SK-N-SH treated with all-trans-retinoic acid at 6 μM for 48 hours (cell line): Measurements from ENCODE around the gene PCLO.

Experiments used
- ARNTL ChIP-seq: fragments of 450-650 bp; formaldehyde crosslinking; IDR thresholded peaks from 2 replicates; pipeline ENCODE4 v1.5.0; 2020; ENCODE audit warnings: low read depth, mild to moderate bottlenecking, moderate library complexity, borderline replicate concordance
- RARB ChIP-seq: fragments of 250-450 bp; sonication (Bioruptor Pico); IDR thresholded peaks from 2 replicates; pipeline ENCODE4 v1.8.0; 2021; ENCODE audit warnings: mild to moderate bottlenecking, moderate library complexity
- SNAI2 ChIP-seq: fragments of 250-450 bp; sonication (Bioruptor Pico); IDR thresholded peaks from 2 replicates; pipeline ENCODE4 v1.5.0; 2020; ENCODE audit warnings: mild to moderate bottlenecking, moderate library complexity
- ZFP30 ChIP-seq: fragments of 450-650 bp; formaldehyde crosslinking; IDR thresholded peaks from 2 replicates; pipeline ENCODE4 v1.5.0; 2022; ENCODE audit warnings: mild to moderate bottlenecking, moderate library complexity
- TF ChIP-seq, protein P1 (sequence below): fragments of 250-450 bp; sonication (Bioruptor Pico); IDR thresholded peaks from 2 replicates; pipeline ENCODE4 v1.8.0; 2020; ENCODE audit warnings: mild to moderate bottlenecking, moderate library complexity, borderline replicate concordance

DNA sequence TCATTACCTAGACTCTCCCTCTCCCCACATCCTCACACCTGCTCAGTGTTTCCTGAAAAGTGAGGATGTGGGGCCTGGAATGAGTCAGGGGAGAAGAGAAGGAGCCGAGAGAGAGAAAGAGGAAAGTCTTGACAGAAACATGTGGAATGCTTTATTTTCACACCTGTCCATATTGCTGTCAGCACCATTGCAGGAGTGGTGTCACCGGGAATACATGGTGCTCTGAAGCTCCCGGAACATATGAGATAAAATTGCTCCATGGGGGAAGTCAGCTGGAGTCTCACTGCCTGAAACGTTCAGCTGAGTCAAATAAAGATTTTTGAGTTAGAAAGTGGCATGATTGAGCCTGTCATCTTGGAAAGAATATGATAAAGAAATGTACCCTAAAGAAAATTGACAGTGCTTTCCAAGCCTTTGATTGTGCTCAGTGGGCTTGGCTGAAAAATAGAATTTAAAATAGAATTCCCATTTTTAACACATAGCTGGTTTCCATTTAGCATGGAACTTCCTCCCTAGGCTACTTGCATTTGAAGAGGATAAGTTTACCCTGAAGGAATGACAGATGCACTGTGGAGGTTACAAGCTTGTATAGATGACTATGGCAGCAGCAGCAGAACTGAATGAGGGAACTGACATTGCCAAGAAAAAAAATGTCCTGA, 182.4 kb downstream of the PCLO start:
- TF ChIP-seq SNAI2 (CRISPR knock-in tag) (no peak), ZFP30 (no peak), ARNTL (CRISPR knock-in tag) (no peak), RARB (no peak)
- TF ChIP-seq, protein P1, sequence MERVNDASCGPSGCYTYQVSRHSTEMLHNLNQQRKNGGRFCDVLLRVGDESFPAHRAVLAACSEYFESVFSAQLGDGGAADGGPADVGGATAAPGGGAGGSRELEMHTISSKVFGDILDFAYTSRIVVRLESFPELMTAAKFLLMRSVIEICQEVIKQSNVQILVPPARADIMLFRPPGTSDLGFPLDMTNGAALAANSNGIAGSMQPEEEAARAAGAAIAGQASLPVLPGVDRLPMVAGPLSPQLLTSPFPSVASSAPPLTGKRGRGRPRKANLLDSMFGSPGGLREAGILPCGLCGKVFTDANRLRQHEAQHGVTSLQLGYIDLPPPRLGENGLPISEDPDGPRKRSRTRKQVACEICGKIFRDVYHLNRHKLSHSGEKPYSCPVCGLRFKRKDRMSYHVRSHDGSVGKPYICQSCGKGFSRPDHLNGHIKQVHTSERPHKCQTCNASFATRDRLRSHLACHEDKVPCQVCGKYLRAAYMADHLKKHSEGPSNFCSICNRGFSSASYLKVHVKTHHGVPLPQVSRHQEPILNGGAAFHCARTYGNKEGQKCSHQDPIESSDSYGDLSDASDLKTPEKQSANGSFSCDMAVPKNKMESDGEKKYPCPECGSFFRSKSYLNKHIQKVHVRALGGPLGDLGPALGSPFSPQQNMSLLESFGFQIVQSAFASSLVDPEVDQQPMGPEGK (CRISPR knock-in tag): no peak
